Left lobe of liver (tissue), 2 donors: ENCODE results near the gene GSTO2. TPM values are rescaled to one million over a fixed set of nuclear protein-coding genes. Genes with fewer than 3 reads are reported as not detected.
A peak's percentile ranks its signal among the peaks of the same experiment; 100 is the strongest.
"Not testable (repeated sequence)": the region's sequence is repeated elsewhere in the genome, so short reads cannot be mapped to it uniquely, and the experiment has no call there.

Experiments
- ATAC-seq: fragments of 200-7000 bp; cut with Tn5 transposase; one replicate; pipeline ENCODE4 v1.9.1; 2020; ENCODE audit warnings: mild to moderate bottlenecking, moderate library complexity
- DNase-seq: peaks from one replicate; pipeline ENCODE4 v3.0.0-alpha.2; 2020; ENCODE audit warnings: low spot score
- total RNA-seq: library from RNA; stranded (reverse); gene quantifications from one replicate; pipeline ENCODE4 v1.2.1, GENCODE V29; 2021
- donor health status: DM: no; HTN: no; CAD: no; lungs with moderate emphysema.
- donor health status: DM: no; HTN: yes; CAD: no.

Gene GSTO2
- 2.9 TPM for total RNA-seq

GRCh38 chr10:104268713-104269645 is at the start of gene GSTO2:
Gene GSTO2, plus strand, starts transcription at chr10:104269184. Its CDS starts 5,732 bp downstream, at chr10:104274916.
- DNase-seq (peak; percentile 94), ATAC-seq (peak; percentile 95)

DNA sequence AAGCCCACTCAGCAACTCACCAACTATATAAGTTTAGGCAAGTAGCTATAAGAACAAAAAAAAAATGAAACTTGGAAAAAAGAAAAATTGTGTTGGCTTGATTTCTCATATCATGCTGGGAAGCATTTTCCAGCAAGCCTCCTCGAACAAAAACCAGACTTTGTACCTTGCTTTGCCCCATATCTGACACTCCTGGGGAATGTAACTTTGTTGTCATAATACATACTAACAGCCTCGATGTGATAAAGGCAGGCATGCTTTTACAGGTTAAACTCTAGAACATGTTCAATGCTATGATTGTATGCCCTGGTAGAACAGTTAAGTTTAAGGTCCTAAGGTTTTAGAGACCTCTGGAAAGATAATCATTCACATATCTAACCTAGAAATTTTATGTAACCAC is 48.5 kb upstream of the GSTO2 start:
- ATAC-seq = peak; percentile 71
- no peak for DNase-seq

DNA sequence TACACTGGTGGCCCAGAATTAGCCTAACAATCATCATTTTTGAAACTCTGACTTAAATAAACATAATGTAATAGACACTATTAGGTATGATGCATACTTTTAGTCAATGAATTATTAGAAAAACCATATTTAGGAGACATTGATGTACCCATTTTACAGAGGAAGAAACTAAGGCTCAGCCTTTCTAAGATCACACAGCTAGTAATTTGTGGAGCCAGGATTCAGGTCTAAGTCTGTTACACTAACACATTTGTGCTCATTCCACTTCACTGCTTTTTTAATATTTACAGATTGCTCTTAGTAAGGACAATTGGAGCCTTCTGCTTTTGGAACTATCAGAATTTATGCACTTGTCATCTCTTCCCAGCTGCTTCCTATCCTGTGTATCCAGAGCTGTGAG is 45.7 kb upstream of the GSTO2 start:
- DNase-seq (no peak), ATAC-seq (no peak)

- no peak for ATAC-seq
- DNase-seq = no peak
Observed at GRCh38 chr10:104230490-104230889, 38.5 kb upstream of the GSTO2 start.

DNA sequence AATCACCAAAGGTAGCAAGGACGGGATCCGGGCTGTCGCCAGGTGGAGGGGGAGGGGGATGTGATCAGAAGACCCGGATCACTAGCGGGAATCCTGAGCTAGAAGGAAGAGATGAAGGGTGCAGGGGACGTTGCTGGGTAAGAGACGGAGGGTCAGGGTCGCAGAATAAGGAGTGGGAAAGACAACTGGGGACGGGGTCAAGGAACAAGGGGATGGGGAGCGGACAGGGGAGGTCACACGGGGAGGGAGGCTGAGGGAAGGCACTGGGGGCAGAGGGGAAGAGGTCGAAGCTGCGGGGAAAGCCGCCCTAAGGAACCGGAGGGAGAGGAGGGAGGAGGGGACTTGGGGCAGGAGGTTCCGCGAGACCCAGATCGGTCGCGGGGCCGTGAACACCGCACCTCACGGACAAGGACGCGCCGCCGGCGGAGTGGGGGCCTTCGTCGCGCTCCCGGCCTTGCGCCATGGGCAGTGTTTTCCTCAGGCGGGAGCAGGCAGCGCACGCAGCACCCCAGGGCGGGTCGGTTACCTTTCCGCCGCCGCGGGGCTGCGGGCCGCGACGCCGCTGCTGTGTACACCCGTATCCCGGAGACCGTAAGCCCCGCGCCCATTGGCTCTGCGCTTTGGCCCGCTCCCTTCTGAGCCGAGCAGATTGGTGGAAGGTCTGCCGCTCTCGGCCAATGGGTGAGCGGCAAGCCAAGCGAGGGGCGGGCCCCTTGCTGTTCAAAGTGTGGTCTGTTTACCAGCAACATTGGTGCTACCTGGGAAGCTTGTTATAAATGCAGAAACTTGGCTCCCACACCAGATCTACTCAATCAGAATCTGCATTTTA is 37.0 kb upstream of the GSTO2 start, which contains the start of gene CFAP43:
TSS of gene CFAP43 (minus strand) at position 581 of the 829 bp plus-strand sequence. CDS start at position 463, 118 bp downstream.
- DNase-seq (peak; percentile 99), ATAC-seq (peak; percentile 99)

- peak; percentile 43 for ATAC-seq
- peak; percentile 67 for DNase-seq
Observed at GRCh38 chr10:104232613-104233102, 36.3 kb upstream of the GSTO2 start.

- ATAC-seq (no peak), DNase-seq (no peak)
Observed at GRCh38 chr10:104233817-104234216, 35.2 kb upstream of the GSTO2 start.

GRCh38 chr10:104234934-104235333 is 34.0 kb upstream of the GSTO2 start:
- DNase-seq (no peak), ATAC-seq (no peak)

DNA sequence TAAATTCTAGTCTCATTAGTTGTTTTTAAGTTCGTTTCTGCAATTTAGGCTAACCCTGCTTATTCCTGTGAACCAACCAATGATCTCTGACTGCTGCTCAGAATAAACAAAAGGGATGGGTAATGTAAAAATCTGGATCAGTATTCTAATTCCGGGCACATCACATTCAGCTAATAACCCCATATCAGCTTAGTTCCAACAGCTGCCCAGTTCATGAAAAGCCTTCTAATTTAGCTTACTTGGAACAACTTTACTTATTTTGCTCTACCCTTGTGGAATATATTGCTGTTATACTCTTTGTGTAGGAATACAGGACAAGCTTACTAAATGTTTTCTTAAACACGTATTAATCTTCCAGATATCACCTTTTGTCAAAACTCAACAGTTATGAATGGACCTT is 33.2 kb upstream of the GSTO2 start:
- no peak for ATAC-seq

DNA sequence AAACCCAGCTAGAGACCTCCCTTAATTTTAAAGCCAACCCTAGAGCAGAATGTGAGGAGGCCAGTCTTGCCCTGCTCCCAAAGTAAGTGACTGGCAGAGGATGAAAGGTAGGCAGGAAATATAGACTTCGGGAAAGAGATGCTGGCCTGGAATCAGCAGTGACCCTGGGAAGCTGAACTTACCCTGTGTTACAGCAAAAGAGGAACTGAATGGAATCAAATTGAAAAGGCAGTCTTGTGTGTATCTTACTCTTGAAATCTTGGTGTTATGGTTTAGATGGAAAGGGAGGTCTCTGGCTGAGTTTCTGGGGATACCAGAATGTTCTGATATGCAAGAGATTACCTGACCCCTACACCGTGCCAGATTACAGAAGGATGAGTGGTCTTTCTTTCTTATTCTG is 28.9 kb upstream of the GSTO2 start:
- ATAC-seq (no peak), DNase-seq (no peak)

More for the DNA sequence above, 33.2 kb upstream of the GSTO2 start:
- DNase-seq = no peak

DNA sequence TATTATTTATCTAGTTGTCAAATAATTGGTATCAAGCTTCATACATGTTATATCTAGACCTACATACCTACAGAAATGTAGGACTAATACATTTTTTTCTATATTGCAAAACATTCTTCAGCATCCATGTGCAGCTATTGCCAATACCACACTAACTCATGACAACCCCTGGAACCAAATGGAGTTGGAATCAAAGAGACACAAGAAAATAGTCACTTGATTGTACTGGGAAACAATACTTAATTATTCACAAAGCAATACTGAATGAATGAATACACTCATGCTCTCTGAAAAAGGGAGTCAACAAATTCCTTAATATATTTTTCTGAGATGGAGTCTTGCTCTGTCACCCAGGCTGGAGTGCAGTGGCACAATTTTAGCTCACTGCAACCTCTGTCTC is 26.4 kb upstream of the GSTO2 start:
- ATAC-seq = no peak

GRCh38 chr10:104243009-104243408 is 26.0 kb upstream of the GSTO2 start:
- not testable (repeated sequence) for DNase-seq, ATAC-seq

More for the DNA sequence above, 26.4 kb upstream of the GSTO2 start:
- DNase-seq = no peak

- ATAC-seq (no peak), DNase-seq (no peak)
Observed at GRCh38 chr10:104243512-104243911, 25.5 kb upstream of the GSTO2 start.

DNA sequence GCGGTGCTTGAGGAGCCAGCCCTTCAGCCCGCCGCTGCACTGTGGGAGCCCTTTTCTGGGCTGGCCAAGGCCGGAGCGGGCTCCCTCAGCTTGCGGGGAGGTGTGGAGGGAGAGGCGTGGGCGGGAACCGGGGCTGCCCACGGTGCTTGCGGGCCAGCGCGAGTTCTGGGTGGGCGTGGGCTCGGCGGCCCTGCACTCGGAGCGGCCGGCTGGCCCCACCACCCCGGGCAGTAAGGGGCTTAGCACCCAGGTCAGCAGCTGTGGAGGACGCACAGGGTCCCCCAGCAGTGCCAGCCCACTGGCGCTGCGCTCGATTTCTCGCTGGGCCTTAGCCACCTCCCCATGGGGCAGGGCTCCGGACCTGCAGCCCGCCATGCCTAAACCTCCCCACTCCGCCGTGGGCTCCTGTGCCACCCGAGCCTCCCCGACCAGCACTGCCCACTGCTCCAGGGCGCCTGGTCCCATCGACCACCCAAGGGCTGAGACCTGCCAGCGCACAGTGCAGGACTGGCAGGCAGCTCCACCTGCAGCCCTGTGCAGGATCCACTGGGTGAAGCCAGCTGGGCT is 23.8 kb upstream of the GSTO2 start:
- DNase-seq = no peak
- no peak for ATAC-seq

DNA sequence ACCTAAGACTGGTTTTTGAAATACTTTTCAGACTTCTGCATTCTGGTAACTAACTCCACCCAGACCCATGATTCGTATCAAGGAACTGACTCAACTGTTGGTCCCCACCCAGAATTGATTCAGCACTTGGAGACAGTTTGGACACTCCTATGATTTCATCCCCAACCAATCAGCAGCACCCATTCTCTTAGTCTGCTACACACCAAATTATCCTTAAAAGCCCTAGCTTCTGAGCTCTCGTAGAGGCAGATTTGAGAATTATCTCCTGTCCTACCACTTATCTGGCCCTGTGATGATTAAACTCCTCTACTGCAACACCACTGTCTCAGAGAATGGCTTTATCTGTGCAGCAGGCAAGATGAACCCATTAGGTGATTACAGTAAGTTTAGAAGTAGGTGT is 22.0 kb upstream of the GSTO2 start:
- DNase-seq = no peak
- ATAC-seq = no peak

GRCh38 chr10:104247513-104248146 is 21.4 kb upstream of the GSTO2 start:
- DNase-seq (no peak), ATAC-seq (no peak)

DNA sequence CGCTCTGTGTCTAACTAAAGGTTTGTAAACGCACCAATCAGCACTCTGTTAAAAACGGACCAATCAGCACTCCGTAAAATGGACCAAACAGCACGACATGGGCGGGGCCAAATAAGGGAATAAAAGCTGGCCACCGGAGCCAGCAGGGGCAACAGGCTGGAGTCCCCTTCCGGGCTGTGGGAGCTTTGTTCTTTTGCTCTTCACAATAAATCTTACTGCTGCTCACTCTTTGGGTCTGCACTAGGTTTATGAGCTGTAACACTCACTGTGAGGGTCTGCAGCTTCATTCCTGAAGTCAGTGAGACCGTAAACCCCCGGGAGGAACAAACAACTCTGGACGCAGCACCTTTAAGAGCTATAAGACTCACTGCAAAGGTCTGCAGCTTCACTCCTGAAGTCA is 20.1 kb upstream of the GSTO2 start:
- ATAC-seq, DNase-seq: not testable (repeated sequence)

GRCh38 chr10:104250371-104250770 is 18.6 kb upstream of the GSTO2 start:
- ATAC-seq (no peak), DNase-seq (no peak)

DNA sequence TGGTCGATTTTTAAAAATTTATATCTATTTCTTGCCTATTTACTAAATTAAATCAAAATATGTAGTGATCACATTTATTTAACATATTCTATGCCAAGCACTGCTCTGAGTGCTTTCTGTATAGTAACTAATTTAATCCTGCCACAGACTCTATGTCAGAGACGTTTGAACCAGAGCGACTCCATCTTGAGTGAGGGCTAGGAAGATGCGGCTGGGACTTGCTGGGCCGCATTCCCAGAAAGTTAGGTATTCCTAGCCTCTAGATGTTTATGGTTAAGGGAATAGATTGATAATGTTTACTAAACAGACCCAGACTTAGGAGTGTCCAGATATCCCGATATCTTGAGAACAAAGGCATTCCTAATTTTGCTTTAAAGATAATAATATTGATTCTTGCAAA is 17.5 kb upstream of the GSTO2 start:
- no peak for ATAC-seq
- no peak for DNase-seq

DNA sequence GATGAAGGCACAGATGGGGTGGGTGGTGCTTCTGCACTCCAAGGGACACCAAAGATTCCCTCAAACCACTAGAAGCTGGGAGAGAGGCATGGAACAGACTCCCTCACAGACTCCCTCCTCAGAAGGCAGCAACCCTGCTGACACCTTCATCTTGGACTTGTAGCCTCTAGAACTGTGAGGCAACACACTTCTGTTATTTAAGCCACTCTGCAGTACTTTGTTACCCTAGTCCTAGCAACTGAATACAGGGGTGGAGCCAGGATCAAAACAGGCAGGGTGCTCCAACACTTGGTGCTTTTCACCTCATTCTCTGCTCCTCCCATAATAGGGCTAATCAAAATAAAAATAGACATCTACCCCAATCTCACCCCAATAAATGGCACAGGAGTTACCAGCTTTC is 16.6 kb upstream of the GSTO2 start:
- no peak for DNase-seq
- ATAC-seq = no peak

DNA sequence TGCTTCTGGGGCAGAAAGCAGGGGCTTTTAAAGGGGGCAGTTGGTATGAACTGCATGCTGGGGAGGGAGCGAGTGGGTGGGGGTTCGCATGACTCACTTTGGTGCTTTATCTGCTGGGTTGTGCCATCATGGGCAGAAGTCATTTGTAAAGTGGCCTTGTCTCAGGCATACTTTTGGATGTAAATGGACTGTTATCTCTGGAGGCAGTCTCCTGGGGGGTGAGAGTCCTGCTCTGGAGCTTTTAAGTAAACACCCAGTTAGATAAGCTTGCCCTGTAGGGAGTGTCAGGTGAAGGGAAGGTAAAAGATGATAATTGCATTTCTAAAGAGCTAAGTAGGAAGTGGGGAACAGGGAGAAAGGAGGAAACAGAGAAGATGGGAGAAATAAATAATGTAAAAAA is 15.9 kb upstream of the GSTO2 start:
- DNase-seq = peak; percentile 65
- ATAC-seq = peak; percentile 55
